CD4-positive, alpha-beta T cell treated with Interferon gamma for 1 hour (primary cell): ENCODE data around the gene NT5C1A.
A peak's percentile ranks its signal among the peaks of the same experiment; 100 is the strongest.

Experiments used
- DNase-seq: peaks from one replicate; pipeline ENCODE4 v3.0.0-alpha.2; 2020

NT5C1A gene

GRCh38 chr1:39689214-39689613, 17.3 kb upstream of the NT5C1A start:
- no peak for DNase-seq

GRCh38 chr1:39688706-39689105, 16.8 kb upstream of the NT5C1A start:
- no peak for DNase-seq

GRCh38 chr1:39687243-39687642, 15.3 kb upstream of the NT5C1A start:
- DNase-seq = no peak

- DNase-seq = no peak
These were observed 13.2 kb upstream of the NT5C1A start for GRCh38 chr1:39685071-39685470.

GRCh38 chr1:39684313-39684664, 12.4 kb upstream of the NT5C1A start:
- no peak for DNase-seq

GRCh38 chr1:39683591-39684312, 11.8 kb upstream of the NT5C1A start:
- DNase-seq = peak; percentile 63

GRCh38 chr1:39681999-39682398, 10.1 kb upstream of the NT5C1A start:
- no peak for DNase-seq

- DNase-seq = no peak
These were observed 9.4 kb upstream of the NT5C1A start for GRCh38 chr1:39681294-39681693.

- no peak for DNase-seq
These were observed 8.8 kb upstream of the NT5C1A start for GRCh38 chr1:39680751-39681150.

GRCh38 chr1:39679821-39680220, 7.9 kb upstream of the NT5C1A start:
- DNase-seq = no peak

GRCh38 chr1:39678889-39679288, 7.0 kb upstream of the NT5C1A start:
- DNase-seq = no peak

- DNase-seq = no peak
These were observed 5.7 kb upstream of the NT5C1A start for GRCh38 chr1:39677645-39678044.

GRCh38 chr1:39676948-39677548, 5.1 kb upstream of the NT5C1A start:
- DNase-seq = no peak

- no peak for DNase-seq
These were observed 3.3 kb upstream of the NT5C1A start for GRCh38 chr1:39675220-39675619.

- no peak for DNase-seq
These were observed 1.3 kb upstream of the NT5C1A start for GRCh38 chr1:39673215-39673614.

GRCh38 chr1:39672551-39672947, 642 bp upstream of the NT5C1A start:
- DNase-seq = peak; percentile 23

- no peak for DNase-seq
These were observed 494 bp downstream of the NT5C1A start for GRCh38 chr1:39671433-39671792.

GRCh38 chr1:39670689-39671088, 1.2 kb downstream of the NT5C1A start:
- DNase-seq = no peak

GRCh38 chr1:39668894-39669293, 3.0 kb downstream of the NT5C1A start:
- DNase-seq = no peak

GRCh38 chr1:39668111-39668510, 3.8 kb downstream of the NT5C1A start:
- DNase-seq = no peak

- DNase-seq = no peak
These were observed 5.1 kb downstream of the NT5C1A start for GRCh38 chr1:39666772-39667171.

- no peak for DNase-seq
These were observed 8.3 kb downstream of the NT5C1A start for GRCh38 chr1:39663559-39663958.

- no peak for DNase-seq
These were observed 9.0 kb downstream of the NT5C1A start for GRCh38 chr1:39662861-39663260.

GRCh38 chr1:39659538-39659937, 12.4 kb downstream of the NT5C1A start:
- DNase-seq = no peak

- no peak for DNase-seq
These were observed 12.8 kb downstream of the NT5C1A start for GRCh38 chr1:39659110-39659509.
